ENCODE results near the gene CEBPG.
A peak's percentile ranks its signal among the peaks of the same experiment; 100 is the strongest.

CEBPG gene

DNA sequence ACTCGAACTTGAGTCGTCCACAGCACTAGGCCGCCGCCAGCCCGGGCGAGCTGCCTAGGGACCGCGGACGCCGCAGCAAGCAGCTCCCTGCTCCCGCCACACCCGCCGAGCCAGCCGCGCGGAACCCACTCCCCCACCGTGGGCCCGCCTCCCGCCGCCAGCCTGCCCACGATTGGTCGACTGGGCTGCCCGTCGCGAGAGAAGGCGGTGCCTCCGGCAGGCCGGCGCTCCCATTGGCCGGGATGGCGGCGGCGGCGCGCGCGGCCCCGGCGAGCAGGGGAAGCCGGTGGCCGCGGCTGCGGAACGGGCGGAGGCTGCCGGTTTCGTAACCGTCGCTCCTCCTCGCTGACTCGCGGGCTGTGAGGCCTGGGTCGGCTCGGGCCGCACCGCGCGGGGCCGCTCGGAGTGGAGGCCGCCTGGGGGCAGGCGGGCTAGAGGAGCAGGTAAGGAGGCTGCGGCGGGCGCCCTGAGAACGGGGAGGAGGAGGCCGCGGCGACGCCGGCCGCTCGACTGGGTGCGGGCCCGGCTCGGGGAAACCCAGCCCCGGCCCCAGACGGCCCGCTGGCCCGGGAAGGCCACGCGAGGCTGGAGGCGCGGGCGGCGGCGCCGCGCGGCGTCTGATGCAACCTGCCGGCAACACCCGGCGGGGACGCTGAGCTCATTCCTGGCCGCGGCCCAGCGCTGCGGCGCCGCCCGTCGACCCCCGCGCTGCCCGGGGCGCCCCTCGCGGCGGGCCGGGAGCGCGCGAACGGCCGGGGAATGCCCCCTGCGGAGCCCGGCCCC lies at the start of gene CEBPG:
CEBPG (plus strand) TSS at position 257 of the 783 bp plus-strand sequence. CDS start 5,531 bp downstream, outside the sequence.
- DNase-seq, result peak; percentile 86

DNA sequence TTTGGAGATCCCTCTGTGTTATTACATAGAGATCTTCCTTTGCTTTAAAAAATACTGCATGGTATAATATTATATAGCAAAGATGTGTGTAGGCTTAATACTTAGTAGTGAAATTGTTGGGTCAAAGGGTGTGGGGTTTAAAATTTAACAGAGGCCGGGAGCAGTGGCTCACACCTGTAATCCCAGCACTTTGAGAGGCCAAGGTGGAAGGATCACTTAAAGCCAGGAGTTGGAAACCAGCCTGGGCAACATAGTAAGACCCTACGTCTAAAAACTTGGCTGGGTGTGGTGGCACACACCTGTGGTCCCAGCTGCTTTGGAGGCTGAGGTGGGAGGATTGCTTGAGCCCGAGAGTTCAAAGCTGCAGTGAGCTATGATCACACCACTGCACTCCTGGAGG lies 48.9 kb upstream of the CEBPG start:
- DNase-seq, result no peak

GRCh38 chr19:33325920-33326319 lies 47.6 kb upstream of the CEBPG start:
- DNase-seq, result no peak

GRCh38 chr19:33329060-33329459 lies 44.4 kb upstream of the CEBPG start:
- DNase-seq, result no peak

DNA sequence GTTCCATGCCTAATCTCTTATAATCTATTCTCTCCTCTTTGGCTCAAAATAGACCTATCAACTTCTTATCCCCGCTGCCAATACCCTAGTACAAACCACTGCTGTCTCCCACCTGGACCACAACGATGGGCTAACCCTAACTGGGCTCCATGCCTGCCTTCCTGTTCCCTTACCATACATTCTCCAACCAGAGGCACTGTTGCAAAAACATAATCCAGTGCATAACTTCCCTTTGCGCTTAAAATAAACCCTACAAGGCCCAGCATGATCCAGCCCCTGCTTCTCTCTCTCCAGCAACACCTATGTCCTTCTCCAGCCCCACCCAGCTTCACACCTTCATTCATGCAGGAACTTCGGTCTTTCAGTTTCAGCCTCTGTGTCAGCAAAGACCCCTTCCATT lies 43.8 kb upstream of the CEBPG start:
- DNase-seq, result no peak

GRCh38 chr19:33332248-33332647 lies 41.3 kb upstream of the CEBPG start:
- DNase-seq, result no peak

GRCh38 chr19:33333151-33333550 lies 40.4 kb upstream of the CEBPG start:
- no peak for DNase-seq

GRCh38 chr19:33333642-33334041 lies 39.9 kb upstream of the CEBPG start:
- no peak for DNase-seq

DNA sequence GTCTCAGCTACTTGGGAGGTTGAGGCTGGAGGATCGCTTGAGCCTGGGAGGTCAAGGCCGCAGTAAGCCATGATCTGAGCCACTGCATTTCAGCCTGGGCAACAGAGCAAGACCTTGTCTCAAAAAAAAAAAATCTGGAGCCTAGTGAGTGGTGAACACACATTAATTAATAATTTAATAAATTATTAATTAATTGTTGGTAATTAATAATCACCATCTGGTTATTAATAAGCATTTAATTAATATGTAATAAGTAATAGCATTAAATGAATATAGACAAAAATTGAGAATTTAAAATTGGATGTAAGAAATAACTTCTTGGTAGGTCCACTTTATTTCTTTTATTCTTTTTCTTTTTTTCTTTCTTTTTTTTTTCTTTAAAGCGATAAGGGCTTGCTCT lies 39.2 kb upstream of the CEBPG start:
- DNase-seq, result no peak

- no peak for DNase-seq
Observed at GRCh38 chr19:33335446-33335845, 38.1 kb upstream of the CEBPG start.

- DNase-seq, result no peak
Observed at GRCh38 chr19:33339016-33339984, 34.2 kb upstream of the CEBPG start.

DNA sequence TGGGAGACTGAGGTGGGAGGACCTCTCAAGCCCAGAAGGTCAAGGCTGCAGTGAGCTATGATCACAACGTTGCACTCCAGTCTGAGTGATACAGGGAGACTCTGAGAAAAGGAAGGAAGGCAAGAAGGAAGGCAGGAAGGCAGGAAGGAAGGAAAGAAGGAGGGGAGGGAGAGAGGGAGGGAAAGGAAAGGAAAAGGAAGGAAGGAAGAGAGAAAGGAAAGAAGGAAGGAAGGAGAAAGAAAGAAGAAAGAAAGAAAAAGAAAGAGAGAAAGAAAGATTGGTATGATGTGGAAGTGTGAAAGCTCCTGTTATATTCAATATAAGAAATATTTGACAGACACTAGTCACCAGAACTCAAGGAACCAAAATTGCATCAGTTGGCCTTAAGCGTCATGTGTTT lies 32.5 kb upstream of the CEBPG start:
- no peak for DNase-seq

- no peak for DNase-seq
Observed at GRCh38 chr19:33343301-33343700, 30.2 kb upstream of the CEBPG start.

DNA sequence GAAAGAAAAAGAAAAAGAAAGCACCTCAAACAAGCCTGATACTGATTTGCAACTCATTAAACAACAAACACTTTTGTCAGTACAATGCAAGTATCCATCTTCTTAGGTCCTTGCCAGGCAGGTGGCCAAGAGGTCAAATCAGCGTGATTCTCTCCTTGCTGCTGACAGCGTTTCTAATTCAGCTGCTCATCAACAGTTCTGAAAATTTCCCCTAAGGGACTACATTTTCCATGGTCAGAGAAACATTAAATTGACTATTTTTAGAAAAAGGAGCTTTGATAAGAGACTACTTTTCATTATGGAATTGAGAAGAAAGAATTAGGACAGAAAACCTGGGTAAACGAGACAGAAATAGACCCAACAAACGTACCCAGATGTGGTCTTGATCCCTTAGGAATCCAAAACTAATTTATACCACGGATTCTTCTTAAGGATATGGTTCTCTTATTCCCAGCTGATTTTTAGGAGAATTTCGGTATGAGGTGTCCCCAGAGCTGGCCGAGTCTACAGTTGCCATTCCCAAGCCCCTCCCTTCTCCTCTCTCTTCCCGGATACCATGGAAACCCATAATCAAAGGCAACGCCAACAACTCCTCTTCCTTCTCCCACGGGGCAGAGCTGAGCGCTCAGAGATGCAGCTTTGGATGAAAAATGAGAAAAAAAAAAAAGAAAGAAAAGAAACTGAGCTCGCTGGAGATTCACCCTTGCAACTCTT lies 29.5 kb upstream of the CEBPG start:
- no peak for DNase-seq

DNA sequence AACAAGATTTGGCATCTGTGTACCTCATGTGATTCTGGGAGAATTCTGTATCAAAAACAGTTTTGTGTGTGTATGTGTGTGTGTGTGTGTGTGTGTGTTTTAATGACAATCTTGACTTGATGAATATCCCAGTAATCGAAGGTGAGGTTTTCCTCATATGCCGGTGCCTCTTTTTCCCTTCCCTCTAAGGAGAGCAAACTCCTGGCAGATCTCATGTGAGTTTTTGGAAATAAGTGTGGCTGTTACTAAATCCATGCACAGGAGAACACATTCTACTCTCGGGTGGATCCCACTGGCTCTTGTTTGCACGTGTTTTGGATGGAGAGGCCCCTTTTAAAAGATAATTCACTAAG lies 29.0 kb upstream of the CEBPG start:
- no peak for DNase-seq

DNA sequence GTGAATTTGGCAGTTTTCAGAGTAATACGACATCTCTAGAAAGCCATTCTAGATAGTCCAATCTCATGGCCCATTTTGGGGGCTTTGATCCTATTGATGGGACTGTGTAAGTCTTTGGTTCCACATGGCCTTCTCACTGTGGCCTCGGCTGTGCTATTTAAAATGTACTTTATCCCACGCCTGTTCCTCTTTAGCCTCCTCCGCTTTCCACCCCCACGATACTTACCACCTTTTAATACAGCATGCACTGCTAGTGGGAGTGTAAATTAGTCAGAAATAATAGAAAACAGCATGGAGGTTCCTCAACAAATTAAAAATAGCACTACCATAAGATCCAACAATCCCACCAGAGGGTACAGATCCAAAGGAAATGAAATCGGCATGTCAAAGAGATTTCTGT lies 28.3 kb upstream of the CEBPG start:
- no peak for DNase-seq

DNA sequence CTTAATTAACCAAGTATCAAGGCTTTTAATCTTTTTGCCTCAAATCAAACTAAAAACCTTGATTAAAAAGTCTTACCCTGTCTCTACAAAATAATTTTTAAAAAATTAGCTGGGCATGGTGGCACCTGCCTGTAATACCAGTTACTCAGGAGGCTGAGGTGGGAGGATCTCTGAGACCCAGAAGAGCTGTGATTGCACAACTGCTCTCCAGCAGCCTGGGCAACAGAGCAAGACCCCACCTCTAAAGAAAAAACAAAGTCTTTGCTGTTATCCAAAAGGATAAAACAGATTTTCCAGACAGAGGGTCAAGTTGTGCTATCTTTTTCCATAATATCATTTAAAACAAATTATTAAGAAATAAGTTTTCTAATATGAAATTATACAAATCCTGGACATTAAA lies 26.8 kb upstream of the CEBPG start:
- DNase-seq, result no peak

DNA sequence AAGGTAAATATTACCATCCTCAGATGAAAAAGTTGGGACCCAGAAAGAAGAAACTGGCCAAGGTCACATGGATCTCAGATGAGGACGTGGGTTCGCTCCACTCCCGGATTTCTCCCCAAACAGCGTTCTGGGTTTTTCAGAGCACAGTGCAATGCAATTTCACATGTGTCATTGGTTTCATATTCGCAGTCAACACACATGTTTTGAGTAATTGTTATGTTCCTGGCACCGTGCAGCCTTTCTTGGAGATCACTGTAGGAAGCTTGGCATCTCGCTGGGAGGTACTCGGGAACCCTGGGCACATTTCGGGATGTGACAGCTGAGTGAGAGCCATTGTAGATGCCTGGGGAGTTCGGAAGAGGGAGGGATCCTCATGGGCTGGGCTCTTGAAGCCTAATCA lies 26.2 kb upstream of the CEBPG start:
- DNase-seq, result no peak

- DNase-seq, result peak; percentile 17
Observed at GRCh38 chr19:33348301-33349010, 25.1 kb upstream of the CEBPG start.

DNA sequence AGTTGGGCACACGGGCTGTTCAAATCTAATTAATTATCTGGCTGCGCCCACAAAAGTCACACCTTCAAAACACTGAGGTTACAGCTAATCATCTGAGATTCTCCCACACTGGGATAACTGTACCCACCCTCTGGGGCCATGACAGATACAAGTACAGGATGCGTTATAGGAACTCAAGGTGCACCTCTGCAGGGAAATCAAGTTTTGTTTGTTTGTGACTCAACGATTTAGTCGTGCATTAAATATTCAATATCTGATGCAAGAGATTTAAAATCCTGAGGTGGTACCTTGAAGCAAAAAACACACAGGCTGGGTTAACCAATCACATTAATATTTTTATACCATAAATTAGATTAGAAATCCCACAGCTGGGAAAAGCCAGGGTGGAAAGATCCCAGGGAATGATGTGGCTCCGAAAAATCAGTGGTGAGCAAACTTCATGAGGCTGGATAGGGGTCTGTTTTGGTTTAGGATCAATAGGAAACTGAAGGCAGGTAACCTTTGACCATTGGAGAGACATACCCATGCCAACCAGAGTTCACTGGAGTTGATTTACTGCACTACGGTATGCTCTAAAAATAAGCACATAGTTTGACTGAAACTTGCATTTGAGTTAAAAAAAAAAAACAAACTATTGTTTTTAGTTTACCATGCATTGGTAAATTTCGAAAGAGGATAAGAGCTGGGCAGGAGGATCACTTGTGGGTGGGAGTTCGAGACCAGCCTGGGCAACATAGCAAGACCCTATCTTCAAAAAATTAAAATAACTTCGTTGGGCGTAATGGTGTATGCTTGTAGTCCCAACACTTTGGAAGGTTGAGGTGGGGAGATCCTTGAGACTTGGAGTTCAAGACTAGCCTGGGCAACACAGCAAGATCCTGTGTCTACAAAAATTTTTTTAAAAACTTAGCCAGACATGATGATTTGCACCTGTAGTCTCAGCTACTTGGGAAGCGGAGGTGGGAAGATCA lies 23.9 kb upstream of the CEBPG start:
- no peak for DNase-seq

GRCh38 chr19:33350538-33351309 lies 22.8 kb upstream of the CEBPG start:
- DNase-seq, result peak; percentile 45
